GM19328 (cell line): ENCODE measurements around the gene CNST.
"Not testable (repeated sequence)": the region's sequence is repeated elsewhere in the genome, so short reads cannot be mapped to it uniquely, and the experiment has no call there.

ENCODE experiments used
- ATAC-seq: cut with Tn5 transposase; IDR thresholded peaks from one replicate; pipeline ENCODE4 v1.9.1; 2021; ENCODE audit warnings: mild to moderate bottlenecking, moderate library complexity; ENCODE audit not compliant: unreplicated experiment

CNST gene

DNA sequence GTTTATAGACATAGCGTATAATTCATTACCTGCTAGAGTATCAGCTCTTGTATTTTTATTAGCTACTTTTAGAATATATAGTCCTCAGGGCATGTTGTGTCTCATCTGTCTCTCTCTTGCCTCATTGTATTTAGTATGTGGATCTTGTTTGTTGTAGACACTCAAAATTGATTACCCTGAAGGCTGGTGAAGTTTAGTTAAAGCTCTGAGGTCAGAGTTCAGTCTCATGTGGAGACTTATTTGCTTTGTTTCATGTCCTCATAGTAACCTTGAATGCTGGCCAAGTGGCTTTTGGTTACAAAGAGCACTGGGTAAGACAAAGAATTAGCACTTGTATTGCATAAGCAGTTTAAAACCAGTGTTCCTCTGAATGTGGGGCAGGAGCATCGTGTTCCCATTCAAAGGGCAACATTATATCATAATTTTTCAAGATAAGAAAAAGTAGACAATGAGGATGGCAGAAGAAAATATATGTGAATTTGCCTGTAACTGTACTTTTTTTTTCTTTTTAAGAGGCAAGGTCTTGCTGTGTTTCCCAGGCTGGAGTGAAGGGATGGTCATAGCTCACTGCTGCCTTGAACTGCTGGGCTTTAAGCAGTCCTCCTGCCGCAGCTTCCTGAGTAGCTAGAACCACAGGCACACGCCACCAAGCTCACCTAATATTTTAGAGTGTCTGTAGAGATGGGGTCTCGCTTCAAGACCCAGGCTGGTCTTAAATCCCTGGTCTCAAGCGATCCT lies 17.4 kb downstream of the CNST start:
- ATAC-seq = no peak

DNA sequence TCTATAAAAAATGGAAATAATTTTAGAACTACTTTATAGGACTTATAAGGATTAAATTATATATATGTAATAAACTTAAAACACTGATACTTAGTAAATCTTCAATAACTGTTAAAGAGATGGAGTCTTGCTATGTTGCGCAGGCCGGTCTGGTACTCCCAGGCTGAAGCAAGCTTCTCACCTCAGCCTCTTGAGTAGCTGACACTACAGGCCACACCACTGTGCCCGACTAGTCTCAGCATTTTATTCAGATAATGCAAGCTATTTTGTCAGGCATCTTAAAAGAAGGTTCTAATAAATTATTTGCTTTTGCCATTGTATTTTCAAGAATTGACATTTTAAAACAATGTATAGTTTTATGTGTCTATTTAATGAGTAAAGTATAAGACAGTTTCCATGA lies 20.8 kb downstream of the CNST start:
- no peak for ATAC-seq

DNA sequence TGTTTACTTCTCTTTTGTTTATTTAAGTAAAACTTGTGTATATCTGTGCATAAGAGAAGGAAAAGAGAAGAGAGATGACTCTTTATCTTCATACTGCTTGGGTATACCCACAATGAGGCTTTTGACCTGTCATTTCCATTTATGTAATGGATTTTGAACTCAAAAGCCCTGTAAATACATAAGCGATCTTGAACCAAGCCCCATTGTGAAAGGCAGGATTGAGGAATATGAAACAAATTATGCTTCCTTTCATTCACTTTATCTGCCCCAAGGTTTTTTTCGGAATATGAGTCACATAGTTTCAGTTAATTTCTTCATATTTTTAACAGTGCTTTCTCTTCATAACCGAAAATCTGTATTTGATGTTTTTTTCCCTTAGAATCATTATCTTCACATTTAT lies 21.4 kb downstream of the CNST start:
- no peak for ATAC-seq

DNA sequence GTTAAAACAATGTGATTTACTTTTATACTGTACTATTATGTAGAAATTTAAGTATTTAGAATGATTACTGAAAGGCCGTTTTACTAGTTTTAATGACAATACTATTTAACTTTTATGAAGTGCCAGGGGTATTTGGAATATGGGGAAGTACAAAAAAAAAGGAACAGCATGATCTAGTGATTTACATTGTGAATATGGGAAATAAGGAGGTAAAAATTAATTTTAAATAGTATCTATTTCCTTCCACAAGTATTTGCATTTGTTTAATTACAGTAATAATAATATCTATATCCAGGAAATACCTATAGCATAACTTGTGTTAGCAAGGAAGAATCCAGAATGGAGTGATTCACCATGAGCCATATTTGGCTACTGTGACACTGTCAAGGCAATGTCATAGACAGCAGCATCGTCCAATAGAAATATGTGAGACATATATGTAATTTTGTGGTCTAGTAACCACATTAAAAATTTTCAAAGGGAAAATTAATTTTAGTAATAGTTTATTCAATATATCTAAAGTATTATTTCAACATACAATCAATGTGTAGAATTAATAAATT lies 22.0 kb downstream of the CNST start:
- no peak for ATAC-seq

DNA sequence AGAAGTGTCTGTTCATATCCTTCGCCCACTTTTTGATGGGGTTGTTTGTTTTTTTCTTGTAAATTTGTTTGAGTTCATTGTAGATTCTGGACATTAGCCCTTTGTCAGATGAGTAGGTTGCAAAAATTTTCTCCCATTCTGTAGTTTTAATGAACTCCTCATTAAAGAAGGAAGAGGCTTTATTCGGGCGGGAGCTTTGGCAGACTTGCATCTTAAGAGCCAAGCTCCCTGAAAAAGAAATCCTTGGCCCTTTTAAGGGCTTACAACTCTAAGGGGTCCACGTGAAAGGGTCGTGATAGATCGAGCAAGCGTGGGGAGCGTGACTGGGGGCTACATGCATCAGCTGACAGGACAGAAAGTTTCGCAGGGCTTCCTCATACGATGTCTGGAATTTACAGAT lies 23.7 kb downstream of the CNST start:
- ATAC-seq = not testable (repeated sequence)

DNA sequence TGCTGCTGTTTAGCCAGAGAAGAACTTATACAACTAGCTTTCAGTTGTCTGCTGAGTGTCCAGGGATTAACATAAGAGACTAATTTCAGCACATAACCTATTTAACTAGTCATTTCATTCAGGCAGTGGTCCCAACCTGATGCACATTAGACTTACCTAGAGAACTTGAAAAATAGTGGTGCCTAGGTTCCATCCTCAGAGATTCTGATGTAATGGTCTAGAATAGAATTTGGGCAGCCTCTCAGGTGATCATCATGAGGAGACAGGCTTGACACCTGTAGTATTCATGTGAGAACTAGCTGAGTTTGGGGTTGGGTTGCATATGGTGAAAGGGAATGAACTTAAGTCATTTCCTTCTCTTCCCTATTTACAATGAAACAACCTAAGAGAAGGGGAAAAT lies 24.8 kb downstream of the CNST start:
- peak; percentile 28 for ATAC-seq

DNA sequence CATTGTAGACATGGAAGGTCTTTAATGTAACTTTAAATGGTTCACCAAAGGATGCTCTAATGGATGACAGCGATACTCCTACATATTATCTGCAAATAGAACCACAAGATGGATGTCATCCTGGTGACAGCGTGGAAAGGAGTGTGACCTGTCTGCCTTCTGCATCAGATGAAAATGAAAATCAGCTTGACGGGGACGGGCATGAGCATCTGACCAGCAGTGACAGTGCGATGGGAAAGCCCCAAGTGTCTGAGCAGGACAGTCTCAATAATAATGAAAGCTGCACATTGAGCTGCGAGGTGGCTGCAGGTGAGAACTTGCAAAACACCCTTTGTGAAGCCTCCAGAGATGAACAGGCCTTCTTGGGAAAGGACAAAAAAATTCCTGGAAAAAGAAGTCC lies 25.2 kb downstream of the CNST start:
- peak; percentile 59 for ATAC-seq

DNA sequence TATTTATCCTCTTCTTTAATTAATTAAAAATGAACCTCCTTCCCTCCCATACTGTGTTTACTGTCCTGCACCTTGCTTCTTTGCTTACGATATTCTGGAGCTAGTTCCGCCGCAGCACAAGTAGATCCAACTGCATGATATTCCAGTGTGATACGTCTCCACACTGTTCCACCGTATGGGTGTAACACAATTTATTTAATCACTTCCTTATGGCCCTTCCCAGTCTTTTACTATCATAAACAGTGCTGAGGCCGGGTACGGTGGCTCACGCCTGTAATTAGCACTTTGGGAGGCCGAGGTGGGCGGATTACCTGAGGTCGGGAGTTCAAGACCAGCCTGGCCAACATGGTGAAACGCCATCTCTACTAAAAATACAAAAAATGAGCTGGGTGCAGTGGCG lies 25.7 kb downstream of the CNST start:
- no peak for ATAC-seq

DNA sequence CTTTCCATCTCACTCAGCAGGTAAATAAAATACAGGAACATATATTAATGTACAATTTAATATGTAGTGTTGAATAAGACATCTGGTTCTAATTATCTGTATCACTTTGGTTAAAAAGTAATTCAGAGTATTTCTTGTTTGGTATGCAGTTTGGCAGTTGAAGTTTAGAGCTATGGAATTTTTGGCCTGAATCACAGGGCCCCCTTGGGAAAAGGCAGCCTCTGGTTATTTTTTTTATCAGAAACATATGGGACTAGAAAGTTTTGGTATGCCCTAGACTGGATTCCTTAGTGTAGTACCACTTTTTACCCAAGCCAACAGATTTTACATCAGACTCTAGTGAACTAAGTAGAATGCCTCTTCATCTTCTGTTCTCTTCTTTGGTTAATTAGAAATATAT lies 26.4 kb downstream of the CNST start:
- ATAC-seq = no peak

DNA sequence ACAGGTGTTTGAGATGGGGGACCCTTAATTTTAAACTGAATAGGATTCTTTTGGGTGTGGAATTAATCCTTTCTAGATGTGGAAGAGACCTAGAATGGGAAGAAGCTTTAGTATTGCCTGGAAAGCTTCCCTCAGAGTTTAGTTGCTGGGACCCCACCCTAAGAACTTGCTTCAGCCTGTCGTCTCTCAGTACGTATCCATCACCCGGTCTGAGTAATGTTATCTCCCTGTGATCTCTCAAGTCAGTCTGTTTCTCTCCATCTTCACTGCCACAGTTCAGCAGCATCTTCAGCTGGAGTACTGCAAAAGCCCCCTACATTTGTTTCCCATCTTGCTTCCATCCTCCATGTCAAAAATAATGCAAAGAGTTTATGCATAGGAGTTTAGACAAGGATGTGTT lies 28.9 kb downstream of the CNST start:
- ATAC-seq = no peak

DNA sequence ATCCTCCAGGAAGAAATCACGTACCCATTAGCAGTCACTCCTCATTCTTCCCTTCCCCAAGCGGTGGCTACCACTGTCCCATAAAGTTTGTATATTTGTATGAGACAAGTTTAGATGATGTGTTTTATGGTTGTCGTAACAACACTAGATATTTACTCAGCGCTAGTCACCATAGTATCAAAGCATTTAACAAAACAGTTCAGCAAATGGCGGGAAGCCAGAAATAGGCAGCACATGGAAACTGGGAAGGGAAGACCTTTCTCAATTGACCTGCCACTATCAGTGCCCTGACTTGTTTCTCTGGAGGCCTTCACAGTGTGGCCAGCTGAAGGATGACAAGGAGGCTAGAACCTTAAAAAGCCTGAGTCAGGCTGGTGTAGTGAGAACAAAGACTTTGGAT lies 31.1 kb downstream of the CNST start:
- no peak for ATAC-seq

DNA sequence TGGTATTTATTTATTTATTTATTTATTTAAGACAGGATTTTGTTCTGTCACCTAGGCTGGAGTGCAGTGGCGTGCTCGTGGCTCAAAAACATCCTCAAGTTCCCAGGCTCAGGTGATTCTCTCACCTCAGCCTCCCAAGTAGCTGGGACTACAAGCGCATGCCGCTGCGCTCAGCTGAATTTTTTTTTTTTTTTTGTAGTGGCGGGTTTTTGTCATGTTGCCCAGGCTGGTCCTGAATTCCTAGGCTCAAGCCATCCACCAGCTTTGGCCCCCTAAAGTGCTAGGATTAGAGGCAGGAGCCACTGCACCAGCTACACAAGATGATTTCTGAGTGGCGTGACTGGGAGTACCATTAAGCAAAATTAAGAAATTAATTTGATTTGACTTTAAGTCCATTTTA lies 31.7 kb downstream of the CNST start:
- ATAC-seq = no peak

DNA sequence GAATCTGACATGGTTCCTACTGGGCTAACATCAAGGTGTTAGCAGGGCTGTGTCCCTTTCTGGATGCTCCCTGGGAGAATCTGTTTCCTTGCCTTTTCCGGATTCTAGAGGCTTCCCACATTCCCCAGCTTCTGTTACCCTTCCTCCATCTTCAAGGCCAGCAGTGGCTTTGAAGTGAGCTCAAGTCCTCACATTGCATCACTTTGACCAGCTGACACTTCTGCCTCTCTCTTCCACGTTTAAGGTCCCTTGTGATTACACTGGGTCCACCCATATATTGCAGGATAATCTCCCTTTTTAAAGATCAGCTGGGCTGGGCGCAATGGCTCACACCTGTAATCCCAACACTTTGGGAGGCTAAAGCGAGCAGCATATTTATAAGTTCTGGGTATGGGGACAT lies 33.1 kb downstream of the CNST start:
- ATAC-seq = no peak

DNA sequence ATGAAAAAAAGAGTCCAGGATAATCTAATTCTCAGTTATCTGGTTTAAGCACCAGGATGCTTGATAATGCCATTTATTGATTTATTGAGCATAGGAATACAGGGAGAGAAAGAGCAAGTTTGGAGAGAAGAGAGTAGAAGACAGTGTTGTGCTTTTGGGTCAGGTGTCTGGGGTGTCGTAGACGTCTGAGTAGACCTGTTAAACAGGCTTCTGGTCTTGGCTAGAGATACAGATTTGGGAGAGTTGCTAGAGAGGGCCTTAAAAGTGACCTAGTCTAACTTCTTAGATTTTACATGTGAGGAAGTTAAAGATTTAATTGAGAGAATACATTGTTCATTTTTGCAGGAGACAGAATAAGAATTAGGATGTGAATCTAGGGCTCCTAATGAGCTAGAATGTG lies 34.3 kb downstream of the CNST start:
- no peak for ATAC-seq

DNA sequence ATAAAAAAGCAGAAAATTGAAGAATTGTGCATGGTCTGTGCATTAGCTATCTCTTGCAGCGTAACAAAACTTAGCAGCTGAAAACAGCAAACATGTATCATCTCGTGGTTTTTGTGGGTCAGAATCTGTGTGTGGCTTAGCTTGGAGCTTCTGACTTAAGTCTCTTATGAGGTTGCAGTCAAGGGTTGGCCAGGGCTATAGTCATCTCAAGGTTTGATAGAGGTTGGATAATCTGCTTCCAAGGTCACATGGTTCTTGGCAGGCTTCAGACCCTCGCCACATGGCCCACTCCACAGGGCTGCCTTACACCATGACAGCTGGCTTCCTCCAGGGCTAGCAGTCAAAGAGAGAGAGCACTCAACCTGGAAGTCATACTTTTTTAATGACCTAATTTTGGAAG lies 35.9 kb downstream of the CNST start:
- no peak for ATAC-seq

DNA sequence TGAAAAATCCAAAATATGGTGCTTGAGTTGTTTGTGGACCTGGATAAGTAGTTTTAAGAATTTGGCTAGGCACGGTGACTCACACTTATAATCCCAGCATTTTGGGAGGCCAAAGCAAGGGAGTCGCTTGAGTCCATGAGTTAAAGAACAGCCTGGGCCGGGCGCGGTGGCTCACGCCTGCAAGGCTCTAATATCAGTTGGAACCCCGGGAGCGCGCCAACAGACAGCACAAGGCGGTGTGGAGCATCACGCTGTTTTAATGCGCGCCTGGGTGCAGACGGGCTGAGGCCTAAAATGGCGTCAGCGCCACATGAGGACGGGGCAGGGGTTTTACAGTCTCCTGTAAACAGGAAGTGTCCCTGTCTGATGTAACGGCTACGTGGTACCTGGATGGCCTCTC lies 39.0 kb downstream of the CNST start:
- ATAC-seq = not testable (repeated sequence)

DNA sequence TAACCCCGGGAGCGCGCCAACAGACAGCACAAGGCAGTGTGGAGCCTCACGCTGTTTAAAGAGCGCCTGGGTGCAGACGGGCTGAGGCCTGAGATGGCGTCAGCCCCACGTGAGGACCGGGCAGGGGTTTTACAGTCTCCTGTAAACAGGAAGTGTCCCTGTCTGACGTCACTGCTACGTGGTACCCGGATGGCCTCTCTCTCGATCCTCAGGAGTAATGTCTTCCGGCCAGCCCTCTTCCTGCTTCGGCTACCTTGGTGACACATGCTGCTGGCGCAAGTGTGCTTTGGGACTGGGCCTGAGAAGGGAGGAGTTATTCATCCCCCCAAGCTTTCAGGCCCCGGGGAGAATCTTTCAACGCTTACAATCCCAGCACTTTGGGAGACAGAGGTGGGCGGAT lies 41.2 kb downstream of the CNST start:
- ATAC-seq = no peak

DNA sequence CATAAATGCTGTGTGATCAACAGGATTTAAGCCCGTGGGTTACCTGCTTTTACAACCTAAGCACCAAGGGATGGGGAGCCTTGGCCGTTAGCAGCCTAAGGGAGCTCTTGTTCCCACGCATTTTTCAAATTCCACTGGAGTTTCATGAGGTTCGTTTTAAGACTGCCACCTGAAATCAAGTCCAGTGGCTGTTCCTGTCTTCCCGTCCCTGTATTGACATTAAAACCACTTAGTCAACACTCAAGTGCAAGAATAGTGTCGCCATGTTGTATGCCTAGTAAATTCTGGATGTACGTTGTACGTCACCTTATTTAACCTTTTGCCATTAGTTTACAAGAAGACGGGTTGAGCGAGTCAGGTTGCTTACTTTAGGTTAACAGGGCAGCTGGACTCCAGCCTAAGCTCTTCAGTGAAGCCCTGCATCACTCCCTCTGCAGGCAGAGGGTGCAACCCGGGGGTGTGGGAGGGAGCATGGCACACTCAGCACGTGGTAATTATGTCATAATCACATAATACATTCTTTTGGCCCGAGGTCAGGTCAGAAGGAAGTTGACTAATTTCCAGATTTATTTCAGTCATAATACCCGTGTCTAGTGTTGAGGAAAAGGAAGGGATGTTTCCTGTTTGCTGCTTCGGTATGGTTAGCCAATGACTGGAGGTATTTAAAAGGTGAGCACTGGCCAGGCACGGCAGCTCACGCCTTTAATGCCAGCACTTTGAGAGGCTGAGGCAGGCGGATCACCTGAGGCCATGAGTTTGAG lies 42.5 kb downstream of the CNST start:
- ATAC-seq = no peak

DNA sequence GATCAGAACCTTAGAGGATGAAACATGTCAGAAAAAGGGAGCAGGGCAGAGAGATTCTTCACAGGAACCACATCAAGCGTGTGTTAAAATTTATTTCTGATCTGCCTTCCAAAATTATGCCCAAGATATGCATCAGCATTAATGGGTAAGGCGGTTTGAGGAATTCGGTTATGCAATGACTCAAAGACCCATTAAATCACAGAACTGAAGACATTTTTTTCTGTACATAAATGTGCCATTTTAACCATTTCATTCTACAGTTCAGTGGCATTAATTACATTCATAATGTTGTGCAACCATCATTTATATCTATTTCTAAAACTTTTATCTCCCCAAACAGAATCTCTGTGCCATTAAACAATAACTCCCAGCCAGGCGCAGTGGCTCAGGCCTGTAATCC lies 43.4 kb downstream of the CNST start:
- ATAC-seq = no peak

DNA sequence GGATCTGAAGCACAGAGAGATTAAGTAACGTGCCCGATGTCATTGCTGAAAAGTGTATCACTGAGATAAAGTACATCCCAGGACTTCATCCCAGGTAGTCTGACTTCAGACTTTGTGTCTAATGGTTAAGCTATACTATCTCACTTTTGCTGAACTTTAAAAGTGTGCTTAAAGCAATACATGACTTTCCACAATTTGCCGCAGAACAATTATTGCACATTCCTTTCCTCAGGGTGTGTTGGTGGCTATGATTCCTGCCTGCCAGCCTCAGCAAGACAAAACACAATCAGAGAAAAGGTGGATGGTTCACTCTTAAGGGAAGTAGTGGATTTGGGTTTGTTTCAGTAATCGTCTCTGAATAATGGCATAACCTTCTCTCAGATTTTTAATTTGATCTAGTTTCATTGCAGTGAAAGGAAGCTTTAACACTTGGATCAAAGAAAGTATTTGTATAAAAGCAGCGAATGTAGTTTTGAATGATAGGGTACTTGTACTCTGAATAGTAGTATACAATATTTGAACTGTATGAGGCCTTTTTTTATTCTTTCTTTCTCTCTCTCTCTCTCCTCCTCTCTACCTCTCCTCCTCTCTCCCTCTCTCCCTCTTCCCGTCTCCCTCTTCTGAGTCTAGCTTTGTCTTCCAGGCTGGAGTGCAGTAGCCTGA lies 47.0 kb downstream of the CNST start:
- no peak for ATAC-seq

DNA sequence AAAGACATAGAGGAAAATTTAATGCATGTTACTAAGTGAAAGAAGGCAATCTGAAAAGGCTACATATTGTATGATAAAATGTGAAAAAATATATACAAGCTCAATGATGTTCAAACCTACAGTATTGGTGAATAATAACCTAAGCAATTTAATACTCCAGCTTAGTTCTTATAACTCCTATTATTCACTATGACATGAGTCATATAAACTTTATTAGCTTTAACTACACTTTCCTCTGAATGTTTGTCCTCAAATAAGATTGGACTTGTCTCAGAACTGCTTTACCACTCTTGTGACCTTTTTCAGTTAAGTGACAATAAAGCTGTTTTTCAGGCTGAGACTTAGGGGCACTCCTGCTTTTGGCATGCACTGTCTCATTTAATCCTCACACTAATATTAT lies 50.9 kb downstream of the CNST start:
- ATAC-seq = no peak

DNA sequence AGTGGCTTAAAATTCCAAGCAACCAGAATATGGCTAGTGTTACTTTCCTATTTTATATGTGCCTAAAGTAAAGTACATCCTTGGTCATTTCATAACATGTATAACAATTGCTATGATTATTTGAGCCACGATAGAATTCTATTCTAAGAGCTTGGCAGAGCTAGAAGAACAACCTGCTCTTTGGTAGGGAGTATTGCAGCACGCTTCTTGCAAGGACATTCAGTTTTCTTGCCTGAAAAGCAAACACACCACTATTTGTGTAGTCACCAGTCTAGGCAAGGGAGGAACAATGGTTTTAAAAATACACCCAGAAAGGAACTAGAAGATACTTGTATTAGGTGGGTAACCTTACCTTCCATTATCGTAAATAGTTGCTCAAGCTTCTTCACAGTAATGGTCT lies 51.5 kb downstream of the CNST start:
- no peak for ATAC-seq
